ENCODE results near the gene SLBP.

The SLBP gene

DNA sequence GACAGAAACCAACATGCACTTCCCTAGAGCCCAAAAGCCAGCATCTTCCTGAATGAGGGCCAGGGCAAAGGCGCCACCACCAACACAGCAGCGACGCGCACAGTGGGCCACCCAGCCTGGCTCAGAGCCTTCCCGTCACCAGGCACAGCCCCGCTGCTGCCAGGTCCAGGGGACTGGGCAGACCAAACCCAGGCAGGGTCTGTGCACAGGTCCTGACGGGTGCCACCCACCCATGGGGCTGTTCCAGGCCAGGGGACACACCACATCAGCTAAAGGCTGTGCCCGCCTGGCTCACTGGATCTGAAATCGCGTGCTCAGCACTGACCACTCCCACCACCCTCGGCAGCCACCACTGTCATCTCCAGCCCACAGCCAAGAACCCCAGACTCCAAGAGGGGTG, 41.8 kb downstream of the SLBP start:
- no peak for DNase-seq

DNA sequence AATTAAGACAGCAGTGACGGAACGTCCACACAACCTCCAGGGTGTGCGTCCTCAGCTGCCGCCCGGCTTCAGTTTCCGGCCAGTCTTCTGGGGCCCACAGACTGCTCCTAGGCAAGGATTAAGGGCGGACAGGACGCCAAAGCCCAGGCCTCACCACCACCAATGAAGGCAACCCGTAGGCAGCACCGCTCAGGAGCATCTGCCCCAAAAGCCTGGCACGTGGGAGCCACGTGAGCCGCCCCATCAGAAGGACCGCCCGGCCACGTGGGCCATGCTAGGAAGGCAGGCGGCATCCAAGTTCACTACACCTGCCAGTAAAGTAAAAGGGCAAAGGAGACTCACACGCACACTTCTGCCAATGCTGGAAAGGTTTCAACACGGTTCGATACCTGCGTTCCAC, 42.3 kb downstream of the SLBP start:
- DNase-seq, result no peak

DNA sequence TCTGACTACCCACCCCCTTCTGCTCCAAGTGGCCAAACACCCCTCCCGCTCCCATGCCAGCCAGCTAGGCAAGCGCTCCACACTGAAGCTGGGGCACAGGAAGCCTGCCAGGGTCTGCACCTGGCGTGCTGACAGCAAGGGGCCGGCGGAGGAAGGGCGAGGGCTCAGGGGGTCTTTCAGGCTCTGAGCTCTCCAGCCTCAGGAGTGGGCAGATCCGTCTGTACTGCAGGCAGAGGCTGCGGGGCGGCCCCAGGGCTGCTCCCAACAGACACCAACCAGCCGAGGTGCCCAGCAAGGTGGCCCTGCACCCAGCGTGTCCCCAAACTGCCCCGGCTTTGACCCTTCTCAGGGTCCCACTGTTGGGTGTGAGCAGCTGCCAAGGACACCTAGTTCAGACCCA, 42.8 kb downstream of the SLBP start:
- no peak for DNase-seq

DNA sequence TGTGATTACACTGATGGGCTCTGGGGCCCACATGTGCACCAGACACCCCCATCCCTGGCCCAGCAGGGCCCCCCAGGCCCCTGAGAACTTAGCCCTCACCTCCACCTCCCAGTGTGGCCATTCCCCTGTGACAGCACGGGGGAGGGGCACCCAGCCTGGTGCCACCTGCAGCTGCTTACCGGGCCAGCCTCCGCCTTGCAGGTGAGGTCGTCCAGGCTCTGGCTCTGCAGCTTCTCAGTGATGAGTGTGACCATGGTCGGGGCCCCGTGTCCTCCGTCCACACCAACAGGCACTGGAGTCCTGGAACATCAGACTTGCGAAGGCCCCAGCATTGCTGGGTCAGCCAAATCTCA, 43.7 kb downstream of the SLBP start:
- no peak for DNase-seq

DNA sequence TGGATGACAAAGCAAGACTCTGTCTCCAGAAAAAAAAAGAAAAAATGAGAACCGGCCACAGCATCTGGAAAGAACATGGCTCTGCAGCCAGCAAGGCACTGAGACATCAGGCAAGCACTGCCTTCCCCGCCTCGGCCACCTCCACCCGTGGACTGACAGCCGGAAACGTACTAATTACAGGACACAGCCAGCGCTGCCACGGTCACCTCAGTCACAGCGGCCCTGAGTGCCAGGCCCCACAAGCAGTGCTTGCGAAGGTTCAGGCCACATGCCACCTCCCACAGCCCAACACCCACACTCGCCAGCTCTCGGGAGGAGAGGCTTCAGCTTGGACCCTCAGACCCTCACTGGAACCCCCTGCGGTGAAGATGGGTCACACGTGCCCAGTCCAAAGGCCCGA, 44.8 kb downstream of the SLBP start:
- no peak for DNase-seq

DNA sequence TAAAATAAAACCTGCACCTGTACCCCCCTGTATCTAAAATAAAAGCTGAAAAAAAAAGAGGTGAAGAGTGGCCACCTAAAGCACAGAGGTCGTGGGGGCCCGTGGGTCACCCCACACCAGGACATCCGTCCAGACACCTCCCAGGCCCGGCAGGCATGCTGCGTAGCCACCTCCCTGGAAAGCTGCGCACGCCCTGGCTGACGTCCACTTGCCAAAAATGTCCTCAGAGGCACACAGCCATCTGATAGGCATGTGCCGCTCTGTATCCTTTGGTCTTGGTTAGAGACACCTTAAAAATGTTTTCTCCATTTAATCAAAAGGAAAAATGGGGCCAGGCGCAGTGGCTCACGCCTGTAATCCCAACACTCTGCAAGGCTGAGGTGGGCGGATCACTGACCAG, 45.7 kb downstream of the SLBP start:
- no peak for DNase-seq

DNA sequence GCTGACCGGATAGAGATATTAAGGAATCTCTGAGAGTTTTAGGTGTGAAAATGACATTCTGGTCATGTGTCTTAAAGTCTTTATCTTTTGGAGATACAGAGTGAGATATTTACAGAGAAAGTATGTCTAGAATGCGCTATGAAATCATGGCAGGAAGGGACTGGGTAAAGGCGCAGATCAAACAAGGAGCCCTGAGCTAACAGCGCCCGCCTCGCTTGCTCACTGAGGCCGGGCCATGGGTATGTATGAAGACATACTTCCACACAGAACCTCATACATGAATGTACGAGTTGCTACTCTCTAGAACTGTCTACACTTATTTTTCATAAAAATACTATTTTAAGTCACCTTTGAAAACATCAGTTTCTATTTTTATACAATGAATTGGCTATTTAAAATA, 48.0 kb downstream of the SLBP start:
- DNase-seq, result no peak

DNA sequence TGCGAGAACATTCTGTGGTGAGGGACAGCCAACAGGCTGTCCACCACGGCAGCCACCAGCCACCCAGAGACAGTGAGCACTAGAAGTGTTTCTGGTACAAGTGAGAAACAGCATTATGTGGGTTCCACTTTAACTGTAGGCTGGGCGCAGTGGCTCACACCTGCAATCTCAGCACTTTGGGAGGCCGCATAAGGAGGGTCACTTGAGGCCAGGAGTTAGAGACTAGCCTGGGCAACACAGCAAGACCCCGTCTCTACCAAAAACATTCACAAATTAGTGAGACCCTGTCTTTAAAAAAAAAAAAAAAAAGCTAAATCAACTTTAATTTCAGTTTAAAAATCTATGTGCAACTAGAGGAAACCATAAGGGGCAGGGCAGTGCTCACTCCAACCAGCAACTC, 48.6 kb downstream of the SLBP start:
- DNase-seq, result no peak

DNA sequence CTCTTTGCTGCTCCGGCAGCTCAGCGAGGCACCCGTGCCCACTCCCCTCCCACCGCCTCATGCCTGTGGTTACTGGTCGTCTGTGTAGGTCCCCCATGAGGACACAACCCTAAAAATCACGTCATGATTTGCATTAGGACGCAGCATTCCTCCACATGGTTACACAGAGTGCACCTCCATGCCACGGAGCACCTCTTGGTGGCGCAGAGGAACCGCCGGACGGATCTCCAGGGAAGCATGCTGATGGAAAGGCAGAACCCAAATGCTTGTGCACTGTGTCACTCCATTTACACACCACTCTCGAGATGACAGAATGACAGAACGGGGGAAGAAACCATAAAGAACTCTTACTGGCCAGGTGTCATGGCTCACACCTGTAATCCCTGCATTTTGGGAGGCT, 50.4 kb downstream of the SLBP start:
- no peak for DNase-seq

DNA sequence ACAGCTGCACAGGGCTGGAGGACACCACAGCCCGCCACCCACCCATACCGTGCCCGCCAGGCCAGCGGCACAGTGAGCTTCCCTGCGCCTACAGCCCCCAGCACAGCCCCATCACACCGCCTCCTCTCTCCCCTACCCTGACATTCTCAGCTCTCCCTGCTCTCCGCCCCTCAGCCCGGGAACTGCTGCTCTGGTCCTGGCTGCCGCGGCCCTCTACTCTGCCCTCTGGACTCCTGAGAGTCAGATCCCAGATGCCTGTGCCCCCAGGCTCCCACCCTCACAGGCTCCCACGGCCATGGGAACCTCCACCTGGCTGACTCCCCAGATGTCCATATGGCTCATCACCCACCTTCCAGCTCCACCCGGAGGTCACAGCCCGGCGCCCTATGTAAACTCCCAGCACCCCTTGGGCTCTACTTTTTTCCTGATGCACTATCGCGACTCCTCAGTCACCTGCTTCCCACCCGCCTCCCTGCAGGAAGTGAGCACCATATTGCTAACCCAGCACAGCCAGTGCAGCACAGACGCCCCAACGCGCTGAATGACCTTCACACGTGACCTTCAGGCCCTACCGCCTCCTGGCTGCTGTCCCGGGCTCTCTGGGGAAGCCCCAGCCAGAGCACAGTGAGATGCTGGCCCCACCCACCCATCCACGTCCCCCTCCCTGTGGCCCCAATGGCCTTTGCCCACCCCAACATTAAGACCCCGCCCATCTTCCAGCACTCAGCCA, 51.0 kb downstream of the SLBP start:
- no peak for DNase-seq

DNA sequence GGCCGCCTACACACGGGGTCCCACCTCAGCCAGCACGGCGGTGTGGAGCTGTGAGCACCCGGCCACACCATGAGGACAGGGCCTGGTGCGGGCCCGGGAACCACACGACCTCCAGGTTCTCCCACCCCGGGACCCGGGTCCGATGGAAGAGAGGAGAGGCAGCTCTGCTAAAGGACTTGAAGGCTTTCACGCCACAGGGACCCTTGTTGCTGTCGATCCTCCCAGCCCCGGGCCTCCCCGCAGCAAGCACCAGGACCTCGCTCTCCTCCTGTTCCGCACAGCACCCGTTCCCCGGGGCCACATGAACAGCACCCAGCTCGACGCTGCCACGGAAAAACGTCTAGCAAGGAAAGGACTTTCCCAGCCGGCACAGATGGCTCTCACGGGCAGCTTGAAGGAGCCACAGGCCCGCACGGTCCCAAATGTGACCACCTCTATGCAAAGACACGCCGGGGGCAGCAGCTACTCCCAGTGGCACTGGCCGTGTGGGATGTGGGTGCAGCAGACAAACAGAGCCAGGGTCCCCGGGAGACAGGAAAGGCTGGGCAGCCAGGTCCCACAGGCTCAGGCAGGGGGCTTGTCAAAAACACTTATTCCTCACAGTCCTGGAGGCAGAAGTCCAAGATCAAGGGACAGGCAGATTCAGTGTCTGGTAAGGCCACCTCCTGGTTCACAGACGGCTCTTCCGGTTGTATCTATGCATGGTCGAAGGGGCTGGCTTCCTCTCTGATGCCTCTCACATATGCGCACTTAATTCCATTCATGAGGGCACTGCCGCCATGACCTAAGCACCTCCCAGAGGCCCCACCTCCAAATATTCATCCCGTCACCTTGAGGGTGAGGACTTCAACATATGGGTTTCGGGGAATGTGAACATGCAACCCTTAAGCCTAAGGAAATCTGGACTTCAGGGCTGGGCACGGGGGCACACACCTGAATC, 52.7 kb downstream of the SLBP start:
- no peak for DNase-seq

DNA sequence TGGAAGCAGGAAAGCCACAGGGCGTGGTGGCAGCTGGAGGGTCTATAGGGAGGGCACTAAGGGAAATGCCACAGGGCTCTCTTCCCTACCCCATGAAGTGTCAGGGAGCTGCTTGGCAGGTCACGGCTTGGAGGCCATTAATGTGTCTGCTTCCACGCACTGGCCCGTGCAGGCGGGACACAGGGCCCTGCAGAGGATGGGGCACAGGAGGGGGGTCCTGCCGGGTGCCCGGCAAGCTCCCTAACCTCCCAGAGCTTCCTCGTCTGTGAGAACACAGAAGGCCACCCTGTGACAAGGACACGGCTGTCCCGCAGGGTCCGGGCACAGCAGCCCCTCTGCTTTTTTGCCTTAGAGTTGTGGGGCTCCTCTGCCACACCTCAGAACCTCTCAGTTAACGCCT, 53.5 kb downstream of the SLBP start:
- no peak for DNase-seq

DNA sequence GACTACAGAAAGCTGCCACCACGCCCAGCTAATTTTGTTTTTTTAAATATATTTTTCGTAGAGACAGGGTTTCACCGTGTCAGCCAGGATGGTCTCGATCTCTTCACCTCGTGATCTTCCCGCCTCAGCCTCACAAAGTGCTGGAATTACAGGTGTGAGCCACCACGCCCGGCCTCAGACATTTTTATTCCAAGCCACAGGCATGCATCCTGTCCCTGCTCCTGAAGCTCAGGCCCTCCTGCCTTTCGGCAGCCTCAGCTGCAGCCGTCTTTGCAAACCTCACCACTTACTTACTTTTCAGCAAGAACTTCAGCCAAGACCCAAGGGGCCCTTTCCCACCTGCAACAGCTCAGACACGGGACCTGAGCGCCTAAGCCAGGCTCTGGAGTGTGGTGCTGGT, 54.0 kb downstream of the SLBP start:
- no peak for DNase-seq

DNA sequence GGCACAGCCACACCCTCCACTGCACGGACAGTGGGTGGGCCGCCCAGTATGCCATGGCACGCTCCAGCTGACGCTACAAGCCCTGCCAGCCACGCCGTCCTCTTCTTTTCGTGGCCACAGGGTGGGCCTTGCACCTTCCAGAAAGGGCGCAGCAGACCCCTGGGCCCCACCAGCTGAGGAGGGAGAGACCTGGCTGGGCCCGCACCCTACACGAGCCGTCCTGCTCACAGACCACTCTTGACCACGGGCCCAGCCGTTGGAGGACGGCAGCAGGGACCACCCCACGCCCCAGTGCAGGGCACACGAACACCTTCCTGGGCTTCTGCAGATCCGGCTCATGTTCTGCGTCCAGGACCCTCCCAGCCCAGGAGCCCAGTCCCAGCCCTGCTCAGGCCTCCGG, 55.1 kb downstream of the SLBP start:
- DNase-seq, result no peak

DNA sequence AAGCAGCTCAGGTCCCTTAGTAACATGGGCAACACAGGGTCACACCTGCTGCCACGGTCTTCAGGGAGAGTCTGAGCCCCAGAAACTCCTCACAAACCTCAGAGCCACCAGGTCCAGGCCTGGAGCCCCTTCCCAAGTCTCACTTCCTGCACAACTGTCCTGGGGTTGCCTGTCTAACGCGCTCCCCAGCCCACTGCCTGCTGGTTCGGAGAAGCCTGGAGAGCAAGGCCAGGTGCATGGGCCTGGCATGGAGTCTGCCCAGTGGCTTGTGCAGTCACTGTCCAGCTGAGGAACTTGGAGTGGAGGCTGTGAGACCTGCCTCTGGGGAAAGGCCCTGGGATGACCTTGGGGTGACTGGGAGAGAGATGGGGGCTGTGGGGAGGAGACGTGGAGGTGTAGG, 56.0 kb downstream of the SLBP start:
- no peak for DNase-seq

DNA sequence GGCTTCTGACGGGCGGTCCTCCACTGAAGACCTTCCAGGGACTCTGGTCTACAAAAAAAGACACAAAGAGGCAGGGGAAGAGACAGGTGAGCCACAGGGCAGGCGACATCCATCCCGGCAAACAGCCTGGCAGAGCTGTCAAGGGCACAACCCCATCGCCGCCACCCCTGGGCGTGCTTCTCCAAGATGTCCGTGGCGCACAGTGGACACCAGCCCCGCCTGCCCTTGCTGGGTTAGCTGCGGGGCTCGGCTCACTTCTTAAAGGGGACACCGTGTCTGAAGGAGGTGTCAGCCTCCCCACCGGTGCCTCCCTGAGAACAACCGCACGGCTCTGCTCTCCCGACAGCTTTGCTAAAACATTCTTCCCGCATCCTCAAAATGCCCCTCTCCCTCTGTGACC, 56.4 kb downstream of the SLBP start:
- DNase-seq, result no peak

DNA sequence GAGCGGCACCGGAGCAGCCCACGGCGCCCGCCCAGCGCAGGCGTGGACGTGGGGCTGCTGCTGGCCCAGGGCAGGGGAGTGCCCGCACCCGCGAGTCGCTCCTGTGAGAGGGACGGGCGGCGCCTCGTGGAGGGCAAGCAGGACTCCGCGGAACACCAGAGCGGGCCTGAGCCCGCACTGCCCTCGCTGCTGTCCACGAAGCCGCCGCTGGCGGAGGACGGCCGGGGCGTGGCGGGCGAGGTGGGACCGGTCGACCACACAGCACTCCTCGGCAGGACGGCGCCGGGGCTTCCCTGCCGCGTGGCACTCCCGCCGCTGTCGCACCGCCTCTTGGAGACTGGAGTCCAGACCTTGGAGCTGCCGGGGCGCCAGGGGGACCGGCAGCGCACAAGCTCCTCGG, 57.0 kb downstream of the SLBP start:
- DNase-seq, result no peak

DNA sequence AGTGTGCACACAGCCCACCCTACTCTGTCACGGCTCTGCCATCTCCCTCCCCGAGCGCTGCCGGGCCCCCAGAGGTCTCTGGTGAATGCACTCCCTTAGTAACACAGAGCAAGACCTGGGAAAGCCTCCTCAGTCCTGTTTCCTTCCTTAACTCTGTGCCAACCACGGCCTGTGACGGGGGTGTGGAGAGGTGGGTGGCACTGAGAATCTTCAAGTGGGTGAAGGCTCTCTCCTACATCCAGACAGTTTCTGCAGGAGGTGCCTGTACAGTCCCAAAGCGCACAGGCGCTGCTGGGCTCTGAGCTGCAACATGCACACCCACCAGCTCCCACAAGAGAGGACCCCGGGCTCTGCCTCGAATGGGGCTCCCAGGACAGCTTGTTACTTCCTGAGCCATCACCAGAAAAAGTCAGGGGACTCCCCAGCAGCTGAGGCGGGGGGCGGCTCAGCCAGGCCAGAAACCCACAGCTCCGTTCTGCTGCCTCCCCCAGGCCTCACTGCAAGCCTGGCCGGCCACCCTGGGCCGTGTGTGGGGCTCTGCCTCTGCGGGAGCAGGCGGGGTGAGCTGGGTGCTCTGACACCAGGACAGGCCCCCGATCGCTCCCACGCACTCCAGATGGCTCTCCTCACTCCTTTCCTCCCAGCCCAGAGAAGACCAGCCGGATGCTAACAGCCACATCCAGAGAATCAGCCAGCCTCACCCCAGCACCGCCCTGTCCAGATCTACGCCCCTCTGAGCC, 57.7 kb downstream of the SLBP start:
- DNase-seq, result no peak

DNA sequence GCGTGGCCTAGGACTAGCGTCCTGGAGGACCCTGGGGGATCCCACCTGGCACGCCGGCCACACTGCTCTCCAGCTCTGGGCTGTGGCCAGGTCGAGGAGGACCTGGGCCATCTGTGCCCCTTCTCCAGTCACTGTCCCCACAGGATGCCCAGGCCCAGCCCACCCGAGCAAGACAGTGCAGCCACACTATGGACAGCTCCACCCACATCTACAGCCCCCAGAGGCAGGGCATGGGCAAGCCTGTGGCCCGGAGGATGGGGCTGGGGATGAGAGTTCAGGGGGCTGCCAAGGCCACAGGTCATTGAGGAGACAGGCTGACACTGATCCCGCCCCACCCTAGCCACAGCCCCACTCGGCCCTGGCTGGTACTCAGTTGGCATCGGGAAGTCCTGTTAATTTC, 58.3 kb downstream of the SLBP start:
- DNase-seq, result no peak

DNA sequence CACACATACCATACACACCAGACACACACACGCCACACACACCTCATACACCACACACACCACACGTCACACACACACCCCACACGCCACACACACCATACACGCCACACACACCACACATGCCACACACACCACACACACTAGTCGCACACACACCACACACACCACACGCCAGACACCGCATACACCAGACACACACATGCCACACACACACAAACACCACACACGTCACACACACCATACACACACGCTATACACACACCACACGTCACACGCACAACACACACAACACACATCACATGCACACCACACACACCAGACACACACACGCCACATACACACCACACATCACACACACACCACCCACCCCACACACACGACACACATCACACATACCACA, 60.0 kb downstream of the SLBP start:
- DNase-seq, result no peak

DNA sequence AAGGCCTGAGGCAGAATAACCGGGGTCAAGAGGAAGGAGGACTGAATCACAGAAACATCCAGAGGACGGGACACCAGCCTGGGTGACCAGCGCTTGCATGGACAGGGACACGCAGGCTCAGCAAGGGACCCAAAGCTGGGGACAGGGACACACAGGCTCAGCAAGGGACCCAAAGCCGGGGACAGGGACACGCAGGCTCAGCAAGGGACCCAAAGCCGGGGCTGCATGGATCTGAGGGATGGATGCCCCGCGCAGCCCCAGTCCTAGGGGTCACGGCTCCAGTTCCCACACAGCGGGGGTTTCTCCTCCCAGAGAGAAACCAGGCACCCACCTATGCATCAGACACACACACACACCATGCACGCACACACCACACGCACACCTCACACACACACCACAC, 60.5 kb downstream of the SLBP start:
- no peak for DNase-seq

DNA sequence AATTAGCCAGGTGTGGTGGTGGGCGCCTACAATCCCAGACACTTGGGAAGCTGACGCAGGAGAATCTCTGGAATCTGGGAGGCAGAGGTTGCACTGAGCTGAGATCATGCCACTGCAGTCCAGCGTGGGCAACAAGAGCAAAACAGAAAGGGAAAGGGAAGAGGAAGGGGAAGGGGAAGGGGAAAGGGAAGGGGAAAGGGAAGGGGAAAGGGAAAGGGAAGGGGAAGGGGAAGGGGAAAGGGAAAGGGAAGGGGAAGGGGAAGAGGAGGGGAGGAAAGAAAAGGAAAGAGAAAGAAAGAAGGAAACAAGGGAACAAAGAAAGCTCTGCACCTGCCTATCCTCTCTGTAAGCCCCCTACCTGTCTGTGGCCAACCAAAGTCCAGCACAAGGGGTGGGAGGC, 63.2 kb downstream of the SLBP start:
- DNase-seq, result no peak

DNA sequence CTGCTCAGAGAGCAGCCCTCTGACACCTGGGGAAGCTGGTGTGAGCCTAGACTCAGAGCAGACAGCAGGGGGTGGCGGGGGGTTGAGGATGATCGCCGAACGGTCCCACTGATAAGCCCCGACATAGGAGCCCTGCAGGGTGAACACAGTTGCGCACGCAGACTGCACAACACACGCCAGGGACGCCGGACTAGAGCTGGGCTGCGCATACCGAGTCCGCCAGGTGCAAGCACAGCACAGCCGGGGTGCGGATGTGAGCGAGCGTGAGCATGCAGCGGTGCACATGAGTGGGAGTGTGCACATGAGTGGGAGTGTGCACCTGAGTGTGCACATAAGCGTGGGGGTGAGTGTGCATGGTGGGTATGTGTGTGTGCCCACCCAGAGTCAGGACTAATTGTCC, 64.7 kb downstream of the SLBP start:
- DNase-seq, result no peak

DNA sequence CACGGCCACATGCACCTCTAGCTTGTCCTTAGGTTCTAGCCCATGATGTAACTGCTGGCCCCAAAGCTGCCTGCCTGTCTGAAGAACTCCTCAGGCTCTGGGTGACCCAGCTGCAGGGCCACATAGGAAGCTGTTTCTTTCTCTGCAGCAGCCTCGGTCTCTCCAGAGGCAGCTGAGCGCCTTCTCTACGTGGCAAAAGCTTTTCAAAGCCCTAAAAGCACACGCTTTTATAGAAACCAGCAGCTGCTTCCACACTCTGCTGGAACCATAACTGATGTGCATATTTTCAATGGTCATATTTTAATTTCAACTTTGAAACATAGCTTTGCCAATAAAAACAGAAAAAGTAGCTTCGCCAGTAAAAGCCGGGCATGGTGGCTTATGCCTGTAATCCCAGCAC, 65.4 kb downstream of the SLBP start:
- no peak for DNase-seq

Data from DMS153 (cell line).